OCI-LY7 (cell line): ENCODE measurements around the gene VSIG4. TPM values are rescaled to one million over a fixed set of nuclear protein-coding genes. Genes with fewer than 3 reads are reported as not detected.

Experiments
- BruUV-seq: library from RNA; stranded (reverse); fragments of 400-500 nt; replicated peaks from 2 replicates; lab custom pipeline; 2021; lab: Mats Ljungman, UMichigan
- CTCF ChIA-PET: fragments of 300-600 bp; sonication (Branson Sonifier 250); formaldehyde crosslinking; loops from one replicate; lab custom pipeline; 2022; ENCODE audit warnings: antibody characterized with exemption; ENCODE audit not compliant: unreplicated experiment; lab: Charles Lee
- POLR2A ChIA-PET: fragments of 300-600 bp; sonication (Branson Sonifier 250); formaldehyde crosslinking; loops from one replicate; lab custom pipeline; 2022; ENCODE audit warnings: antibody characterized with exemption; lab: Charles Lee
- DNase-seq: peaks from one replicate; pipeline ENCODE4 v3.0.0-alpha.2; 2015; ENCODE audit warnings: low spot score
- H2AFZ ChIP-seq: fragments of 200-600 bp; sonication (generic), shearing (Covaris generic); 2 replicates; pipeline ENCODE4 v1.6.1; 2014; ENCODE audit warnings: mild to moderate bottlenecking, antibody characterized with exemption, low read length, moderate library complexity
- H3K27ac ChIP-seq: fragments of 200-600 bp; sonication (generic); 2 replicates; pipeline ENCODE4 v1.5.1; 2014; ENCODE audit warnings: mixed run types, low read depth, mild to moderate bottlenecking, moderate library complexity, low read length, inconsistent platforms; ENCODE audit not compliant: poor library complexity, severe bottlenecking
- H3K36me3 ChIP-seq: fragments of 200-600 bp; sonication (generic); 2 replicates; pipeline ENCODE4 v1.6.1; 2014; ENCODE audit warnings: mild to moderate bottlenecking, antibody characterized with exemption, low read length, moderate library complexity, mixed read lengths; ENCODE audit not compliant: insufficient read depth
- H3K4me1 ChIP-seq: fragments of 200-600 bp; sonication (generic); 2 replicates; pipeline ENCODE4 v1.5.1; 2014; ENCODE audit warnings: mild to moderate bottlenecking, low read length; ENCODE audit not compliant: insufficient read depth, poor library complexity, severe bottlenecking
- H3K4me2 ChIP-seq: fragments of 200-600 bp; sonication (generic); 2 replicates; pipeline ENCODE4 v1.6.1; 2014; ENCODE audit warnings: mild to moderate bottlenecking, low read length
- H3K4me3 ChIP-seq: fragments of 200-600 bp; sonication (generic); 2 replicates; pipeline ENCODE4 v1.5.1; 2014; ENCODE audit warnings: mild to moderate bottlenecking, low read depth, low read length; ENCODE audit not compliant: poor library complexity, severe bottlenecking
- H3K79me2 ChIP-seq: fragments of 200-600 bp; sonication (generic); 2 replicates; pipeline ENCODE4 v1.6.1; 2016; ENCODE audit warnings: low read depth, mild to moderate bottlenecking, low read length, moderate library complexity, mixed read lengths; ENCODE audit not compliant: insufficient read depth
- H3K9me2 ChIP-seq: fragments of 200-600 bp; sonication (generic); 2 replicates; pipeline ENCODE4 v1.6.1; 2016; ENCODE audit warnings: mild to moderate bottlenecking, low read length, mixed read lengths; ENCODE audit not compliant: insufficient read depth
- H3K9me3 ChIP-seq: fragments of 200-600 bp; sonication (generic); 2 replicates; pipeline ENCODE4 v1.6.1; 2014; ENCODE audit warnings: mild to moderate bottlenecking, mixed run types, low read length, mixed read lengths
- H4K20me1 ChIP-seq: fragments of 200-600 bp; sonication (generic); 2 replicates; pipeline ENCODE4 v1.6.1; 2014; ENCODE audit warnings: mild to moderate bottlenecking, antibody characterized with exemption, low read length, moderate library complexity, mixed read lengths; ENCODE audit not compliant: insufficient read depth
- EZH2phosphoT487 ChIP-seq: fragments of 200-600 bp; sonication (generic); IDR thresholded peaks from 2 replicates; pipeline ENCODE4 v1.6.1; 2018; ENCODE audit warnings: low read depth, borderline replicate concordance, mild to moderate bottlenecking, mixed run types, antibody characterized with exemption, low read length, moderate library complexity, mixed read lengths
- intact Hi-C: fragments of 100-400 bp; cut with micrococcal nuclease; formaldehyde crosslinking; loops from one replicate; pipeline ENCODE4 v1.10.0; 2022; ENCODE audit not compliant: unreplicated experiment
- total RNA-seq, 2 experiments: library from RNA; depleted of rRNA in 1 of 2; stranded (reverse); fragments of >200 nt in 1 of 2; shearing (Covaris generic) in 1 of 2; gene quantifications; 2 replicates each; pipeline ENCODE4 v1.2.3, GENCODE V29; 2014 to 2022
- TF ChIP-seq, protein P1 (sequence below): fragments of 200-600 bp; sonication (generic); conservative IDR thresholded peaks from 2 replicates; pipeline ENCODE4 v1.5.1; 2014; ENCODE audit warnings: mild to moderate bottlenecking, antibody characterized with exemption, low read length, moderate library complexity, mixed read lengths

The VSIG4 gene
- total RNA-seq, 2 experiments from 2014 or later, result not detected

DNA sequence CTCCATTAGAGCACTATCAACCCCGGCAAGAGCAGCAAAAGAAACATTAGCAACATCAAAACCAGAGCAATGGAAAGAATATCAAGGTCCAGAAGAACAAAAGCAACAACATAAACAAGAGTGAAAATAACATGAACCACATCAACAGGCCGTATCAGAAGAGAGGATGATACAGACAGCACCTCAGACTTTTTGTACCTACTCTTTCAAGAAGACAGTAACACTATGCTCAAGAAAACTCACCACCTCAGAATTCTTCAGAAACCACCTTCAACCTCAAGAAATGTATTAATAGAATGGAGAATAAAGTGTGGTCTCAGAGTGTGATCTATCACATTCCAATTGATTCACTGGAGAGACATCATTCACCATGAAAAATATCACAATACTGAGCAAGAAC lies 46.5 kb downstream of the VSIG4 start:
- TF ChIP-seq, protein P1, sequence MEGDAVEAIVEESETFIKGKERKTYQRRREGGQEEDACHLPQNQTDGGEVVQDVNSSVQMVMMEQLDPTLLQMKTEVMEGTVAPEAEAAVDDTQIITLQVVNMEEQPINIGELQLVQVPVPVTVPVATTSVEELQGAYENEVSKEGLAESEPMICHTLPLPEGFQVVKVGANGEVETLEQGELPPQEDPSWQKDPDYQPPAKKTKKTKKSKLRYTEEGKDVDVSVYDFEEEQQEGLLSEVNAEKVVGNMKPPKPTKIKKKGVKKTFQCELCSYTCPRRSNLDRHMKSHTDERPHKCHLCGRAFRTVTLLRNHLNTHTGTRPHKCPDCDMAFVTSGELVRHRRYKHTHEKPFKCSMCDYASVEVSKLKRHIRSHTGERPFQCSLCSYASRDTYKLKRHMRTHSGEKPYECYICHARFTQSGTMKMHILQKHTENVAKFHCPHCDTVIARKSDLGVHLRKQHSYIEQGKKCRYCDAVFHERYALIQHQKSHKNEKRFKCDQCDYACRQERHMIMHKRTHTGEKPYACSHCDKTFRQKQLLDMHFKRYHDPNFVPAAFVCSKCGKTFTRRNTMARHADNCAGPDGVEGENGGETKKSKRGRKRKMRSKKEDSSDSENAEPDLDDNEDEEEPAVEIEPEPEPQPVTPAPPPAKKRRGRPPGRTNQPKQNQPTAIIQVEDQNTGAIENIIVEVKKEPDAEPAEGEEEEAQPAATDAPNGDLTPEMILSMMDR, result no peak
- TF ChIP-seq EZH2phosphoT487, result no peak
- Histone ChIP-seq H3K4me2 (no peak overlapping the region), H3K9me3 (no peaks in the 10 kb centered on the region), H3K27ac (no peak overlapping the region), H3K9me2 (no peaks in the 10 kb centered on the region), H2AFZ (no peak overlapping the region), H3K79me2 (no peaks in the 10 kb centered on the region), H4K20me1 (no peaks in the 10 kb centered on the region), H3K4me1 (no peaks in the 10 kb centered on the region), H3K36me3 (no peaks in the 10 kb centered on the region), H3K4me3 (no peak overlapping the region)
- DNase-seq, result no peak
- intact Hi-C loops, result no loop called here
- CTCF ChIA-PET, result no interaction called here
- no TSS peak for BruUV-seq
- POLR2A ChIA-PET, result interaction anchor here (0.5 kb wide), 1 partner anchor 58 kb away, joined by 3 read pairs; no protein-coding TSS in a partner anchor

DNA sequence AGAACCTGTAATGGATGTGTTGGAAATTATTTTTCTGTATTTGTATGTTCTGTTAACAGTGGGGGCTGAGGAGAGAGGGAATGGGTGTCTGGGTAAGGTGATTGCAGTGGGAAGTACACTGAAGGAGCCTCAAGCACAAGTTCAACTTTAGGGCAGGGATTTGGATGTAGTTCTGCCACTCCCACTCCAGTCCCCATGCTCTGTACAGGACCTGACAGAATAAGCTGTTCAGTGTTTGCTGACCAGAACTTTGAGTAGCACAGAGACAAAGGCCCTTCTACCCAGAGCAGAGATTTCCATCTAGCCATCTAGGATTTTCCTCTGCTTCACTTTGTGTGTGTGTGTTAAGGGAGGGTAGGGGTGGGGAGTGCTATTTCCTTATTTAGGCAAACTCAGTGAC lies 49.2 kb downstream of the VSIG4 start:
- POLR2A ChIA-PET, result no interaction called here
- Histone ChIP-seq H3K36me3 (no peaks in the 10 kb centered on the region), H3K4me3 (no peak overlapping the region), H3K79me2 (no peaks in the 10 kb centered on the region), H3K4me1 (peaks cover 6% of the 10 kb centered on the region), H2AFZ (no peak overlapping the region), H3K9me2 (no peaks in the 10 kb centered on the region), H3K27ac (no peak overlapping the region), H3K9me3 (no peaks in the 10 kb centered on the region), H4K20me1 (no peaks in the 10 kb centered on the region), H3K4me2 (no peak overlapping the region)
- no peak for TF ChIP-seq EZH2phosphoT487
- TF ChIP-seq, protein P1, result no peak
- CTCF ChIA-PET, result no interaction called here
- intact Hi-C loops, result no loop called here
- no TSS peak for BruUV-seq
- no peak for DNase-seq

DNA sequence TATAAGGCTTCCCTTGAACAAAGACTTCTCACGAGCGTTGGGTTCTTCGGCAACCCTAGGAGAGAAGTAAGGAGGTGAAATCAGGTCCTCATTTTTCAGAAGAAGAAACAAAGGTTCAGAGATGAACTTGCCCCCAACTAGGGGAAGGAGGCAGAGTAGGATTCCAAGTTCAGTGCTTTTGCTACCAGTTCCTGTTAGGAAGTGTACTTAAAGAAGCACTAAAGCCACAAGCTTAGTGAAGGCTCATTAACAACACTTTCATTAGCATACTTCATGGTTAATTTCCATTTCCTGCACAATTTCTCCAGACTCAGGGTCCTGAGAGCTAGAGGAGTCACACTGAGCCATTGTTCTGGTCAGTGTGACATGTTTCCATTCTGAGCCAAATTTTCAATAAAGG lies 52.1 kb downstream of the VSIG4 start:
- ChIA-PET CTCF (interaction anchor here (0.9 kb wide), 1 partner anchor 391 kb away, joined by 3 read pairs; no protein-coding TSS in a partner anchor), POLR2A (interaction anchor here (1.6 kb wide), 1 partner anchor 25 kb away, joined by 6 read pairs; no protein-coding TSS in a partner anchor)
- H3K27ac ChIP-seq, result no peak overlapping the region
- no TSS peak for BruUV-seq
- no peaks in the 10 kb centered on the region for H4K20me1 ChIP-seq
- no peak for TF ChIP-seq EZH2phosphoT487
- TF ChIP-seq, protein P1, result no peak
- H3K4me1 ChIP-seq, result peaks cover 6% of the 10 kb centered on the region
- DNase-seq, result no peak
- H3K4me2 ChIP-seq, result no peak overlapping the region
- no peaks in the 10 kb centered on the region for H3K9me2 ChIP-seq
- intact Hi-C loops, result loop anchor here (5.0 to 10.0 kb wide), 3 partner anchors 127 to 391 kb away; no protein-coding TSS in a partner anchor
- H2AFZ ChIP-seq, result no peak overlapping the region; the same call in 1 of the 2 replicates
- no peaks in the 10 kb centered on the region for H3K9me3 ChIP-seq
- no peak overlapping the region for H3K4me3 ChIP-seq
- H3K79me2 ChIP-seq, result no peaks in the 10 kb centered on the region
- no peaks in the 10 kb centered on the region for H3K36me3 ChIP-seq
